ENCODE measurements around the gene TLDC2.
"Not testable (repeated sequence)": the region's sequence is repeated elsewhere in the genome, so short reads cannot be mapped to it uniquely, and the experiment has no call there.

TLDC2 gene

GRCh38 chr20:36866681-36867495, 9.1 kb upstream of the TLDC2 start:
- no peak for DNase-seq (ENCODE audit: low read depth in 3 of 3, low spot score in 1 of 3)

GRCh38 chr20:36871640-36872570, 4.0 kb upstream of the TLDC2 start:
- no peak for DNase-seq (ENCODE audit: low read depth in 3 of 3, low spot score in 1 of 3)

GRCh38 chr20:36872852-36873251, 3.1 kb upstream of the TLDC2 start:
- DNase-seq (ENCODE audit: low read depth in 3 of 3, low spot score in 1 of 3) = no peak

- DNase-seq (ENCODE audit: low read depth in 3 of 3, low spot score in 1 of 3) = no peak
Measured at GRCh38 chr20:36873498-36874189, 2.3 kb upstream of the TLDC2 start.

GRCh38 chr20:36875093-36875492, 845 bp upstream of the TLDC2 start:
- DNase-seq (ENCODE audit: low read depth in 3 of 3, low spot score in 1 of 3) = not testable (repeated sequence)

- no peak for DNase-seq (ENCODE audit: low read depth in 3 of 3, low spot score in 1 of 3)
Measured at GRCh38 chr20:36876473-36876833, 515 bp downstream of the TLDC2 start.

- DNase-seq (ENCODE audit: low read depth in 3 of 3, low spot score in 1 of 3) = no peak
Measured at GRCh38 chr20:36878941-36879340, 3.0 kb downstream of the TLDC2 start.

- DNase-seq (ENCODE audit: low read depth in 3 of 3, low spot score in 1 of 3) = no peak
Measured at GRCh38 chr20:36880741-36881250, 4.9 kb downstream of the TLDC2 start.

- no peak for DNase-seq (ENCODE audit: low read depth in 3 of 3, low spot score in 1 of 3)
Measured at GRCh38 chr20:36881331-36881730, 5.4 kb downstream of the TLDC2 start.

- DNase-seq (ENCODE audit: low read depth in 3 of 3, low spot score in 1 of 3) = no peak
Measured at GRCh38 chr20:36881888-36882287, 6.0 kb downstream of the TLDC2 start.

- DNase-seq (ENCODE audit: low read depth in 3 of 3, low spot score in 1 of 3) = no peak
Measured at GRCh38 chr20:36883977-36884535, 8.1 kb downstream of the TLDC2 start.

- DNase-seq (ENCODE audit: low read depth in 3 of 3, low spot score in 1 of 3) = no peak
Measured at GRCh38 chr20:36885356-36885755, 9.4 kb downstream of the TLDC2 start.

- peak; percentile 35 to 78 (median 54) for DNase-seq (ENCODE audit: low read depth in 3 of 3, low spot score in 1 of 3)
Measured at GRCh38 chr20:36886859-36887751, 11.2 kb downstream of the TLDC2 start.

GRCh38 chr20:36887752-36888090, 11.8 kb downstream of the TLDC2 start:
- no peak for DNase-seq (ENCODE audit: low read depth in 3 of 3, low spot score in 1 of 3)

- DNase-seq (ENCODE audit: low read depth in 3 of 3, low spot score in 1 of 3) = no peak
Measured at GRCh38 chr20:36888880-36889516, 13.1 kb downstream of the TLDC2 start.

- DNase-seq (ENCODE audit: low read depth in 3 of 3, low spot score in 1 of 3) = no peak
Measured at GRCh38 chr20:36890586-36890985, 14.6 kb downstream of the TLDC2 start.

GRCh38 chr20:36891211-36891610, 15.3 kb downstream of the TLDC2 start:
- no peak for DNase-seq (ENCODE audit: low read depth in 3 of 3, low spot score in 1 of 3)

GRCh38 chr20:36893801-36894200, 17.9 kb downstream of the TLDC2 start:
- no peak for DNase-seq (ENCODE audit: low read depth in 3 of 3, low spot score in 1 of 3)

- DNase-seq (ENCODE audit: low read depth in 3 of 3, low spot score in 1 of 3) = no peak
Measured at GRCh38 chr20:36895036-36895435, 19.1 kb downstream of the TLDC2 start.

- no peak for DNase-seq (ENCODE audit: low read depth in 3 of 3, low spot score in 1 of 3)
Measured at GRCh38 chr20:36904690-36905089, 28.8 kb downstream of the TLDC2 start.
